ENCODE measurements around the gene WWC2. TPM values are rescaled to one million over a fixed set of nuclear protein-coding genes. Genes with fewer than 3 reads are reported as not detected.

WWC2 gene
- total RNA-seq, 1 experiment from 2014 or later, result 27.7 TPM

DNA sequence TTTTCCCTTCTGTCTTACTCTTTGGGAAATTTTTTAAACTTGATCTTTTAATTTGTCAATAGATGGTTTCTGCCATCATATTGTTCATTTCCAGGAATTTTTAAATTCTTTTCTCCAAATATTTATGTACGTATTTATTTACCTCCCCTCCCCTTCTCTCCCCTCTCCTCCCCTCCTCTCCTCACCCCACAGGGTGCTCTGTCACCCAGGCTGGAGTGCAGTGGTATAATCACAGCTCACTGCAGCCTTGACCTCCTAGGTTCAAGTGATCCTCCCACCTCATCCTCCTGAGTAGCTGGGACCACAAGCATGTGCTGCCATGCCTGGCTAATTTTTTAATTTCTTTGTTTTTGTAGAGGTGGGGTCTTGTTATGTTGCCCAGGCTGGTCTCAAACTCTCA lies 73.8 kb downstream of the WWC2 start:
- no peak for DNase-seq (ENCODE audit: low spot score)

DNA sequence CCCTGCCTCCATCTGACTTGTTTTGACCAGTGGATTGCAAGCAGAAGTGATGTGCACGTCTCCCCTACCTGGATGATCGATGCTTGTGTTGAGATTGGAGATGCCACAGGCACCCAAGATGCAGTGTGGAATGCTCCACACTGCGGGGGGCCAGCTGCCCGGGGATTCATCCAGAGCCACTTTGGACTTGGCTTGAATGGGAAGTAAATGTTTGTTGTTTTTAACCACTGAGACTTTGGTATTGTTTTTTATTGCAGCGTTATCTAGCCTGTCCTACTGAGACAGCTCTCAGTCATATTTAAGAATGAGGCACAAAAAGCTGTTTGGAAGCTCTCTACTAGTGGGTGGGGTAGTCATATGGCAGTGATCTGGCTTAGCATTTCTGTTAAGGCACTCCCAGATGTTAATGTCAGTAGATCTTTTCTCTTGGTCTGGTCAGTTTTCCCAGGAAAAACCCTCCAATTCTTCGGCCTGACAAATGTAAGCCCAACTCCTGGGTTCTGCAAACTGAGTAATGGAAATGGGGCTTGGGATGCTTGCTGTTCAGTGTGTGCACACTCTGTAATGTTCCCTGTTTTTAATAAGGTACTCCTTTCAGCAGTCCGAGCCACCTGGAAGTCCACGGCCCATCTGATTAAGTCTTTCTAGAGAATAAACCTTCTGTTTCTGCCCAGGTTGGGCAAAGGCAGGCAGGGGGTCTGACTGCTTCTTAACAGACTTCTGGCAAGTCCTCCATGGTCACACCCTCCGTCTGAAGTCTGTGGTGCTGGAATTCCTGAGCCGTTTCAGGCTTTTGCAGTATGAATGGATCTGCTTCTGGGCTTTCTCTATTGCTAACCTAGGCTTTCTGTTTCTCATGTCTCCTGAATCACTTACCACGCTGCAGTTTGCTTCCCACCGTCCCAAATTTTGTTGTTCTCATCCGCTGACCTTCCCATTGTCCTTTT lies 74.8 kb downstream of the WWC2 start:
- peak; percentile 26 for DNase-seq (ENCODE audit: low spot score)

DNA sequence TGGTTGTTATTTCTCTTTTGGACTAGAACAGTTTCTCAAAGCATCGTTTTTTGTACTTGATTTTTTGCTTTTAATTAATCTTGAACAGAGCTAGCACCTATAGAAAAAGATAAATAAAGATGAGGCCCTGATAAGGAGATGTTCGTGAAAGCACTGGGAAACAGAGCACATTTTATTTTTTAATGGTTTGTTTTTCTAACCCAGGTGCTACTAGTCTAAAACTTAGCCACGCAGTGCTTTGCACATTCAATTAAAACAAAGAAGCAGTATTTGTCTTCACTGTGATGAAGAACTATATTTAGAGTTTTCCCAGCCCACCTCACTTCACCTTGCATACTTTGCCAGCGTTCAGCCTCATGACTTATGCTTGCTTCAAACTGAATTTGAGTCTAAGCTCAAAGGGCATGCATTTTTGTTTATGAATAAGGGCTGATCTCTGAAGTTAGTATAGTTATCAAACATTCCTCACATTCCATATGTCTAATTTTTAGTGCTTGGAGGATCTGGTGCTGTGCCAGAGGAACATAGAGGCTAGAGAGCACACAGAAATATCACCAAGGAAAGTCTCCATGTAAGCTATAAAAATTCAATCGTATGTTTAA lies 76.7 kb downstream of the WWC2 start:
- peak; percentile 49 for DNase-seq (ENCODE audit: low spot score)

DNA sequence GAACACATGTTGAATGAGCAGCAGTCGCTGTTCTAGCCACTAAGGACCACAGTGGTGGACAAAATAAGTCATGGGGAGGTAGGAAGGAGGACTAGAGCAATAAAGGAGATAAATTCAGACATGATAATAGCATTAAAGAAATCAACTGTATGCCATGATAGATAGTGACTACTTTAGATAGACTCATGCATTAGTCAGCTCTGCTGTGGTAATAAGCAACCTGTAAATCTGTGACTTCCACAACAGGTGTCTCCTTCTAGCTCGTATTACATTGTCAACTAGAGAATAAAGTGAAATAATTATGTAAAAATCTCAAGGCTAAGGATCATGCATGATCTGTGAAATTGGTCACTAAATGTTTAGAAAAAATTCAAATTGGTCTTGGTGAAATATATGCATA lies 77.9 kb downstream of the WWC2 start:
- peak; percentile 35 for DNase-seq (ENCODE audit: low spot score)

DNA sequence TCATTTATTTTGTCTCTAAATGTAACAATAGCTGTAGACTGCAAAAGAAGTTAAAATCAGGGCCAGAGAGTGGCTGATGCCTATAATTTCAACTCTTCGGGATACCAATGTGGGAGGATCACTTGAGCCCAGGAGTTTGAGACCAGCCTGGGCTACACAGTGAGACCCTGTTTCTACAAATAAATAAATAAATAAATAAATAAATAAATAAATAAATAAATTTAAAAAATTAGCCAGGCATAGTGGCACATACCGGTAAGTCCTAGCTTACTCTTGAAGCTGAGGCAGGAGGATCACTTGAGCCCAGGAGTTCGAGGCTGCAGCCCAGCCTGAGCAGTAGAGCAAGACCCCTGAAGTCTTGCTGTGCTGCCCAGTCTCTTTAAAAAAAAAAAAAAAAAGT lies 79.1 kb downstream of the WWC2 start:
- no peak for DNase-seq (ENCODE audit: low spot score)

DNA sequence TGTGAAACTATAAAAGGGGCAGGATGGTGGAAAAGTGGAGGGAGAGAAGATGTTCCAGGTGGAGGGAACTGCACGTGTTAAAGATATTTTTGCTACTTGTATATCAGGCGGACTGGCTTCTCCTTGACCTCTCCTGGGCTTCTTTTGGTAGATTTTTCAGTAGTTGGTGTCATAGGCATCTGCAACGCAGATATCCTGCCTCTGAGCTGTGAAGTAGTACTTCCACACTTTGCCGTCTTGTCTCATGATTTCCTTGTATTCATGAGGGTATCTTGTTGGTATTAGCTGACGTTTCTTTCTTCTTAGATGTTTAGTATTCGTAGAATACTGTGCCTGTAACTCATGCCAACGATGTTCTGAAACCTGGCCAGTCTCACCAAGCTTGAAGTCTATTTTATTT lies 81.0 kb downstream of the WWC2 start:
- no peak for DNase-seq (ENCODE audit: low spot score)

DNA sequence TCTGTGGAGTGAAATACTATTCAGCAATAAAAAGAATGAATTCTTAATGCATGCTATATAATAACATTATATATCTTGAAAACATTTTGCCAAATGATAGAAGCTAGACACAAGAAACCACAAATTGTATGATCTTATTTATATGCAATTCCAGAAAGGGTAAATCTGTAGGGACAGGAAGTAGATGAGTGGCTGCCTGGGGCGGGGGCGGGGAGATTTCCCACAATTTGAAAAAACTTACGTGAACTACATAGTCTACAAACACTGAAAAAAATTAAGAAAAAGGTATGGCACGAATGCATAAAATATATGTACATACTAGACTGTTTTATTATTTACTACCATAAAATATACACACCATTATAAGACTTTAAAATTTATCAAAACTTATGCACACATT lies 81.6 kb downstream of the WWC2 start:
- DNase-seq (ENCODE audit: low spot score), result no peak

DNA sequence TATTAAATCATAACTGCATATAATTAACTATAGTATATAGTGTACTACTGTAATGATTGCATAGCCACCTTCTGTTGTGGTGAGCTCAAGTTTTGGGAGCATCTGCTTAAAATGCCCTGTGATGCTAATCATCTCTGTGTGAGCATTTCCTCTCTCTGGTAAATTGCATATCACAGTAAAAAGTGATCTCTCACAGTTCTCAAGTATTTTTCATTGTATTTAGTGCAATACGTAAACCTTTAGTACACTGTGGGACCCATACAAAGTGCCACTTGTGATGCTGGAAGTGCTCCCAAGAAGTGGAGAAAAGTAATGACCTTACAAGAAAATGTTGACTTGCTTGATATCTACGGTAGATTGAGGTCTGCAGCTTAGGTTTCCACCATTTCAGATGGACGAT lies 82.0 kb downstream of the WWC2 start:
- DNase-seq (ENCODE audit: low spot score), result no peak

DNA sequence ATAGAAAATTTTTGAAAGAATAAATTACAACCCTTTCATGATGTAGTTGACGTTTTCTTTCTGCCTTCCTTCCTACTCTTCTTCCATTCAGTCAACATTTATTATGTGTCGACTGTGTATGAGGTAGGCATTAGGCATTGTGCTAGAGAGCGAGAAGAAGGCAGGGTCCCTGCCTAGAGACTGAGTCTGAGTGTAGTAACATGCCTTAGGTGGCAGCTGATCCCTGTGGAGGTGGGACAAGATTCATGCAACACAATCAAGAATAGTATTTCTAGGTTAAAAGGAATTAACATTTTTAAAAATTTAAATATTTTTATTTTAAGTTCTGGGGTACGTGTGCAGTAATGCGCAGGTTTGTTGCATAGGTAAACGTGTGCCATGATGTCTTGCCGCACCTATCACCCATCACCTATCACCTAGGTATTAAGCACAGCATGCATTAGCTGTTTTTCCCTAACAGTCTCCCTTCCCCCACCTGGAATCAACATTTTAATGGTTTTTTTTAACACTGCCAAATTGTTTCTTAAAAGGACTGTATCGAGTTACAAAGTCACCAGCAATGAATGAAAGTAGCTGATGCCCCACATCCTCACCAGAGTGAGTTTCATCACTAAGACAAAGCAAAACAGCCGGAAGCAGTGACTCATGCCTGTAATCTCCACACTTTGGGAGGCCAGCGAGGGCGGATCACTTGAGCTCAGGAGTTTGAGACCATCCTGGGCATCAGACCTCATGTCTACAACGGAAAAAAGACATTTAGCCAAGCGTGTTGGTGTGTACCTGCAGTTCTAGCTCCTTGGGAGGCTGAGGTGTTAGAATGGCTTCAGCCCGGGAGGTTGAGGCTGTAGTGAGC lies 84.0 kb downstream of the WWC2 start:
- DNase-seq (ENCODE audit: low spot score), result peak; percentile 93

DNA sequence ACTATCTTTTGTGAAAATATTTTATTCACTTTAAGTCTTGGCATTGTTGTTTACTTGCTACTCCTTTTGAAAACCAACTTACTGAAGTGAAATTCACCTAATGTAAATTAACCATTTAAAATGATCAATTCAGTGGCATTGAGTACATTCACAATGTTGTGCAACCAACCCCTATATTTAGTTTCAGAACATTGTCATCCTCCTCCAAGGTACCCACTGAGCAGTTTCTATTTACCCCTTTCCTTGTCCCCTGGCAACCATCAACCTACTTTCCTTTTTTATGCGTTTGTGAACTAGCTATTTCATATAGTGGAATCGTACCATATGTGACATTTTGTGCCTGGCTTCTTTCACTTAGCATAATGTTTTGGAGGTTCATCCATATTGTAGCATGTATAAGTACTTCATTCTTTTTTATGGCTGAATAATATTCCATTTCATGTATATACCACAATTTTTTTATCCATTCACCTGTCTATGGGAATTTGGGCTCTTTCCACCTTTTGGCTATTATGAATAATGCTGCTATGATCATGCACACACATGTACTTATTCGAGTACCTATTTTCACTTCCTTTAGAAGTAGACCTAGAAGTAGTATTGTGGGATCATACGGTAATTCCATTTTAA lies 85.0 kb downstream of the WWC2 start:
- no peak for DNase-seq (ENCODE audit: low spot score)

DNA sequence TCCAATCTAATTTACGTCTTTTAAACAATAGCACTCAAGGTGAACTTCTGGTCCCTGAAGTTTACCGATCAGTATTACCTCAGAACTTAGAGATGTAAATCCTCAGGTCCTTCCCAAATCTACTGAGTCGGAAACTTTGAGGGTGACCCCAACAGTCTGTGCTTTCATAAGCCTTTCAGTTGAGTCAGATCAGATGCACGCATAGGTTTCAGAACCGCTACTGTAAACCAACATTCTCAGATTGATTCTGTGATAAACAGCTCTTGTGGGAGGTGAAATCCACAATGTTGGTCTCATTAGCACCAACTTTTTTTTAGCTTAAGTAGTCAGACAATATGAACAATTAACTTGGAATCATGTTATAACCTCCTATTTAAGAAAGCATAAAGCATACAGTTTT lies 86.0 kb downstream of the WWC2 start:
- peak; percentile 49 for DNase-seq (ENCODE audit: low spot score)

DNA sequence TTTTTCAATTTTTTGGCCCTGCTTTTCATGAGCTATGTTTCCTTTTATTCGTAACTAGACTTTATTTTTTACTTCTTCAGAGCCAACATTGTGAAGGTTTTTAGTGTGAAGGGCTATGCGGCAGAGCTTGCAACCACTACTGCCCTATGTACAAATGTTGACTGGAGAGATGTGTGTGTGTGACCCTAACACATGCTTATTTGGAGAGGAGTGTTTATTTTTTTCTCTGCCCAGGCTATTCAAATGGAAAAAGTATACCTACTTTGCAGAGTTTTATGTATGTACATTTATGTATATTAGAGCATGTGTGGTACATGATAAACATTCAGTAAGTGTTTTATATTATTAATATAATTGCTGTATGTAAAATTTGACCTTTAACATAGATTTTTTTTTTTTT lies 86.5 kb downstream of the WWC2 start:
- DNase-seq (ENCODE audit: low spot score), result no peak

DNA sequence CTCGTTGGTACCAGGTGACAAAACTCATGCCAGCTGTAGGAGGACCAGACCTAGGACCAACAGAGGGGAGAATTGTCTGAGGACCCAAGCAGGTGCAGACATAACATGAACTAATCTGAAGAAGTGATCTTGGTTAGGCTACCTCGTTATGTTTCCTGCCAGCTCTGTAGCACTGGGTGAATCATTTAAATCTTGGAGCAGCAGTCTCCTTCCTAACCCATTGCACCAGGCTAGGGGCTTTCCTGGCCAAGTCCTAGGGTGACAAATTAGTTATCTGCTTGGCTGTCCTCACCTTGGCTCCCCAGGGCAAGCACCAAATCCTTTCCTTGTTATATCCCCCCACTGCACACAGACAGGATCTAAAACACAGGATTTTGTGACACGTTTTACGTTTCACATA lies 87.8 kb downstream of the WWC2 start:
- DNase-seq (ENCODE audit: low spot score), result peak; percentile 13

DNA sequence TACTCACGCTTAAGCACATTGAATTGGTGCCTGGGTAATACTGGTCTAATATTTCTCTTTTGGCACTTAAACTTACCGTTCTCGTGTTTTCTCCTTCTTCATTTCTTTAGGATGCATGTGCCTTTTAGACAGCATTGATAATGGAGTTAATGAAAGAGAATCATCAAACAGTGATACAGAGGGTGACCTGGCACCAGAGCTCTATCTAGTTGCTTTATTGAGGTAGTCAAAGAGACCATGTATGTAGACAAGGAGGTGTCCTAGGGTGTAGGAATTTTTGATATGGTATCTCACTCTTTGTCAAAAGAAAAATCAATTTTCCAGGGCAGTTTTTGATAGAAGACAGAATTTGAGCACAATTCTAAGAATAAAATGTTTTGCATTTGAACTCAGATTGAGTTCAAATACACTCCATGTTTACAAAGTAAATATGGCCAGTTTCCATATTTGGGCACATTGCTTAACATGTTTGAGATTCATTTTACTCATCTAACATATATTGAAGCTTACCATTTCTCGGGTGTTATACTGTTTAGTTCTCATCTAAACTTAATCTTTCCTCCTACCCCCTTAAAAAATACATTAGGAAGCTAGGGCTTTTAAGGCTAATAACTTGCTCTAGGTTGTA lies 92.0 kb downstream of the WWC2 start:
- no peak for DNase-seq (ENCODE audit: low spot score)

DNA sequence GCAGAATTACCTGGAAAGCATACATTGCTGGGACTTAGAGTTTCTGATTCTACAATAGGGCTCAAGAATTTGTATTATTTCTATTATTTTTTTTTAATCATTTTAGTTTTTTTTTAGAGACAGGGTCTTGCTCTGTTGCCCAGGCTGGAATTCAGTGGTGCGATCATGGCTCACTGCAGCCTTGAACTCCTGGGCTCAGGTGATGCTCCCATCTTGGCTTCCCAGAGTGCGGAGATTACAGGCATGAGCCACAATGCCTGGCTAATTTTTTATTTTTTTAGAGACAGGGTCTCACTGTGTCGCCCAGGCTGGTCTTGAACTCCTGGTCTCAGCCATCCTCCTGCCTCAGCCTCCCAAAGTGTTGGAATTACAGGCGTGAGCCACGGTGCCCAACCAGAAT lies 92.6 kb downstream of the WWC2 start:
- DNase-seq (ENCODE audit: low spot score), result no peak

DNA sequence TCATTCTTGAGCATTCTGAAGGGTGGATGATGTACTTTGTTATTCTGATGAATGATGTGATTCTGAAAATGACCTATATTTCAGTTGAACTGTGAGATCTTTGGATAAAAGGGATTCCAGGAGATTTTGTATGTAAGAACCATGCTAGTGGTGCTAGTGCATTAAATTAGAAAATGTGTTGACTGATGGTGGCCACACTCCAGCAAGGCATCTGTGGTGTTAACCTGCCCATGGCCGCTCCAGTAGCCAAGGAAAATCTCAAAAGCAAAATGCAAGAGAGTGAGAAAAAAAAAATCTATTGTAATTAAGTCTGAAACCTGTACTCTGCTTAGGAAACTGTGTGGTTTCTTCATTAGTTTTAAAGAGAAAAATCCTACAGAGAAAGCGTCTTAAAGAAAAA lies 93.5 kb downstream of the WWC2 start:
- DNase-seq (ENCODE audit: low spot score), result no peak

DNA sequence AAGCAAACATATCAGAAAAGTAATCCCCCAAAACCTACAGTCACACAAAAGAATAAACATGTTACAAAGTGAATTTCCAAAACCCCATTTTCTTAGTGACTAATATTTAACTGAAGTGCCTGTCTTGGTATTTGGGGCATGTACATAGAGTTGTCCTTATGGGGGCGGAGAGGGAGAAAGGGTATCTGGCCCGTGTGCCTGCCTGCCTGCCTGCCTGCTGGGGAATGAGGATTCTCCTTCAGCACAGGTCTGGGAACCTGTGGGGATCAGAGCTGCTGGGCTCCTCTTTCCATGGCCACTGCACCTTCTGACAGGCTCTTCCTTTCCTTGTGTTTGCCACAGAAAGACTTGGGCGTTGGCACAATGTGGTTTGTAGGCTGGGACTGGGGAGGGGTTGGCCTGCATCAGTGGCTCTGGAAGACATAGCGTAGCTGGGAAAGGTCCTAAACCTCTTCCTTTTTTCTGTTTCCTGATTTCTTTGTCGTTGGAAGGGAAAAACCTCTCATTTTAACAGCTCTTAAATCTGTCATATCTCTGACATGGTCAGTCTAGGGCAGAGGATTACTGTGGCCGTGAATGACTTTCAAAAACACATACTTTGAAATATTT lies 94.8 kb downstream of the WWC2 start:
- peak; percentile 12 for DNase-seq (ENCODE audit: low spot score)

DNA sequence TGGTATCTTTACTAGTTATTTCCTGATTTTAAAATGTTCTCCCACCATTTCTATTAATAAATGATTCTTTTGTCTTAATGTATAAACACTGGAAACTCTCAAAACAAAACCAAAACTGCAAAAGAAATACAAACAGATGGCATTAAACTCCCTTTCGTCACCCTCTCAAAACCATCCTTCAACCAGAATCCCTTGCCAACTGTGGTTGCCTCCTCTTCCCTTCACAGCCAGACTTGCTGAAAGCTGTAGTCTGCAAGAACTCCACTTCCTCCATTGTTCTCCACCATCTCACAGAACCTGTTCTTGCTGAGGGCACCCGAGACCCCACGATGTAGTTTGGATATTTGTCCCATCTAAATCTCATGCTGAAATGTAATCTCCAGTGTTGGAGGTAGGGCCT lies 96.5 kb downstream of the WWC2 start:
- no peak for DNase-seq (ENCODE audit: low spot score)

DNA sequence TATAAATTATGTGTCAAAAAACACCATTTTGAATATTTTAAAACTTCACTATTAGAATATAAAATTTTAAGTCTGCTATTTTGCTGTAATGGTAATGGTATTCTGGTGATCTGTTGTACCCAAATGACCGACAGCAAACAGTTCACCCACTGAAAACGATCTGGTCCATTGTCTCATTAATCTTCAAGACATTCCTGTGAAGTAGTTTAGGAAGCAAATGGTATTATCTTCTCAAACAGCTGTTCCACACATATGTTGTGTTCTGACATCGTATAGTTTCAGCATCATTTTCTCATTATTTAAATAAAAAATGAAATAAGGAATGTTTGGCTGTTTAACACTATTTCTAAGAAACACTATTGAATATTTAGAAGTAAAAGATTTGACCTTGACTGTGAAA lies 98.1 kb downstream of the WWC2 start:
- DNase-seq (ENCODE audit: low spot score), result no peak

DNA sequence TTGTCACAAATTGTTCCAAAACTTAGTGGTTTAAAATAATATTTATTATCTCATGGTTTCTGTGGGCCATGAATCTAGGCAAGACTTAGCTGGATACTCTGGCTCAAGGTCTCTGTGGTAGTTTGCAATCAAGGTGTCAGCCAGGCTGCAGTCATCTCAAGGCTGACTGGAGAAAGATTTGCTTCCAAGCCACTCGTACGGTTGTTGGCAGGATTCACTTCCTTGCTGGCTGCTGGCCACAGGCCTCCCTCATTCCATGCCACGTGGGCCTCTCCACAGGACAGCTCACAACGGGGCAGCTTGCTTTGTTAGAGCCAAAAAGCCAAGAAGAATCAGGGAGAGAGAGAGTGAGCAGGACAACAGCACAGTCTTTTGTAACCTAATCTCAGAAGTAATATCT lies 101.4 kb downstream of the WWC2 start:
- peak; percentile 77 for DNase-seq (ENCODE audit: low spot score)

DNA sequence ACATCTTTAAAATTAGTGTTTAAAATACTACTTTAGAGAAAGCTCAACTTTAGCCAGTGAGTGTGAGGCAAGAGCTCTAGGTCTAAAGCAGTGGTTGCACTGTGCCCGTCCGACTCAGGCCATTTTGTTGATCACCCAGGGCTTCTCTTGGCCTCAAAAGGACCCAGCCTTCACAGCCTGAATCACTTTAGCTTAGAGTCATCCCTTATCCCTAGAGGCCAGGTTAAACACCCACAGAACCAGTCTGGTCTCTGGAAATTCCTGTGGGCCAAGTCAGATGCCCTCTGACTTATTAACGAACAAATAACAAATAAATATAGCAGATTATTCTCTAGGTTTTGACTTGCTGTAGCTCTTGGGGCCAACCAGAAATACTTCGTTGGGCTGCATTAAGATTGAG lies 102.3 kb downstream of the WWC2 start:
- no peak for DNase-seq (ENCODE audit: low spot score)

All from A172 (cell line).